NAMALWA (cell line): ENCODE results near the gene SEC24B.
A peak's percentile ranks its signal among the peaks of the same experiment; 100 is the strongest.

Experiments used
- DNase-seq: peaks from one replicate; pipeline ENCODE4 v3.0.0-alpha.2; 2015; ENCODE audit warnings: low spot score

SEC24B gene

GRCh38 chr4:109433205-109434006 lies at the start of gene SEC24B:
Gene SEC24B, plus strand, starts transcription at chr4:109433815. Its CDS starts 55 bp downstream, at chr4:109433870.
- peak; percentile 86 for DNase-seq

GRCh38 chr4:109383823-109384222 lies 49.8 kb upstream of the SEC24B start:
- DNase-seq: peak; percentile 10

GRCh38 chr4:109385260-109385659 lies 48.4 kb upstream of the SEC24B start:
- no peak for DNase-seq

GRCh38 chr4:109389369-109390114 lies 44.1 kb upstream of the SEC24B start:
- peak; percentile 47 for DNase-seq

- no peak for DNase-seq
These were observed 43.4 kb upstream of the SEC24B start for GRCh38 chr4:109390115-109390768.

- no peak for DNase-seq
These were observed 37.9 kb upstream of the SEC24B start for GRCh38 chr4:109395694-109396093.

GRCh38 chr4:109398928-109399327 lies 34.7 kb upstream of the SEC24B start:
- DNase-seq: no peak

- peak; percentile 78 for DNase-seq
These were observed 27.2 kb upstream of the SEC24B start for GRCh38 chr4:109406337-109406931.

- DNase-seq: no peak
These were observed 26.4 kb upstream of the SEC24B start for GRCh38 chr4:109407027-109407737.

- DNase-seq: no peak
These were observed 24.9 kb upstream of the SEC24B start for GRCh38 chr4:109408711-109409110.

GRCh38 chr4:109410226-109410625 lies 23.4 kb upstream of the SEC24B start:
- DNase-seq: no peak

- DNase-seq: no peak
These were observed 22.8 kb upstream of the SEC24B start for GRCh38 chr4:109410776-109411175.

- no peak for DNase-seq
These were observed 21.7 kb upstream of the SEC24B start for GRCh38 chr4:109411964-109412363.

- no peak for DNase-seq
These were observed 20.8 kb upstream of the SEC24B start for GRCh38 chr4:109412776-109413175.

GRCh38 chr4:109414938-109415337 lies 18.7 kb upstream of the SEC24B start:
- no peak for DNase-seq

- no peak for DNase-seq
These were observed 15.0 kb upstream of the SEC24B start for GRCh38 chr4:109418588-109418987.

GRCh38 chr4:109419679-109420078 lies 13.9 kb upstream of the SEC24B start:
- DNase-seq: no peak

GRCh38 chr4:109424093-109424841 lies 9.3 kb upstream of the SEC24B start:
- DNase-seq: no peak

- DNase-seq: no peak
These were observed 8.2 kb upstream of the SEC24B start for GRCh38 chr4:109425405-109425804.

GRCh38 chr4:109429545-109429944 lies 4.1 kb upstream of the SEC24B start:
- no peak for DNase-seq

GRCh38 chr4:109432203-109432602 lies 1.4 kb upstream of the SEC24B start:
- no peak for DNase-seq
